ENCODE data around the gene RANBP3.

The RANBP3 gene

DNA sequence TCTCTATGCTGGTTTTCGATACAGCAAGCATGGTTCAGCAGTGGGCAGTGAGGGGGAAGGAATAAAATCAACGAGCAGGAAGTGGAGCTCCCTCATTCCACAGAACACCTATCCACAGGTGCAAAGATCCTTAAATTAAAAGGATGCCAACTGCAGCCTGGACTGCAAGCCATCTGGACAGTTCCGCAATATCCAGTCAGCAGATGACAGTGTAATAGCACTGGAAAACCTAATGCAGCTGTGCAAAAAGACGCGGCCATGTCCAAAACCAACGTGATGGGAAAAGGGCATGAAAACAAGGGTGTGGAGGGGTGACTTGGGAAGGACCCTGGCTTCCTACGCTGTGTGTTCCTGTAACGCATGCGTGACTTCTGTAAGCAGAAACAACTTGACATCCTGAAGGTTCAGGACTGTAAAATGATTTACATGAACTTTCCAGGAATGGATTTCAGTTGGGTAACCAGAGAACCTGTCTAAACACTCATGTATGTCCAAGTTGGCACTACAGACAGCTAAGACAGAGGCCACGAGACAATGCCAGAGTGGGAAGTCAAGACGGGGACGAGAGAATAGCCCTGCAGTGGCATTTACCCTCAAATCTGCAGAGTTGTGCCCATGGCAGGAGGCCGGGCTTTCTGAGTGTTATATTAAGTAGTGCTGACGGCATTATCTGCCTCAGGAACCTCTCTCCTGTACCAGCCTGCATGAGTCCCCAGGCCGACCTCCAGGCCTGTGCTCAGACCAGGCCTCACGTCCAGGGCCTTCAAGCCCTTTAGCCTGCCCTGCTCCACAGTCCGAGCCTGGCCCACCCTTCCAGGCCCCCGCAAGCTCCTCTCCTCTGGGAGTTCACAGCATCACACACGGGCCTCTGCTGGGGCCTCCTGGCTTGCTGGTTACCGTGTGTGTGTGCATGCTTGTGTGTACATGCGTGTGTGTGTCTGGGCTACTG, 37.4 kb downstream of the RANBP3 start:
- Histone ChIP-seq H3K27me3 (no peaks in the 10 kb centered on the region), H3K27ac (no peak overlapping the region), H3K4me3 (ENCODE audit: low read depth in 1 of 2, low read length in 1 of 2) (no peak overlapping the region), H3K9me3 (no peaks in the 10 kb centered on the region), H3K36me3 (peaks cover 68% of the 10 kb centered on the region), H3K4me1 (ENCODE audit: control insufficient read depth in 1 of 2, insufficient read depth in 1 of 2, low read depth in 1 of 2, low read length in 1 of 2) (no peaks in the 10 kb centered on the region)
- no peak for TF ChIP-seq CTCF (IDR thresholded peaks at IDR 0.05)

DNA sequence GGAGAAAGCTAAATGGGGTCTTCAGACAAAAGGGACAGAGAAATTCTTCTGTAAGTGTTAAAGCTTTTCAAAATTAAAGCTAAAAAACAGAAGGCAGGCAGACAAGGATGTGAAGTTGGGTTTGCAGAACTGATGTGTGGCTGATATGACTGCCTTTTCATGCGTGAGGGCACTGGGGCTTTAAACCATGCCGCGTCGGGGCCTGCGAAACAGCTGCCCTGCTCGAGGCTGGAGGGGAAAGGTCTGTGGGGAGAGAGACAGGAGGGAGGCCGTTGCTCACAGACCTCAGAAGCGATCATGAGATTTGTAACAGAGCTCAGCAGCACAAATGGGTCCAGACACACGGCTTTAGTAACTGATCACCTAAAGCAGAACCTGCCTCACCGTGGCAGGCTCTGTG, 40.4 kb downstream of the RANBP3 start:
- TF ChIP-seq CTCF (IDR thresholded peaks at IDR 0.05), result no peak
- Histone ChIP-seq H3K27me3 (no peaks in the 10 kb centered on the region), H3K27ac (no peak overlapping the region), H3K36me3 (peaks cover 85% of the 10 kb centered on the region), H3K9me3 (no peaks in the 10 kb centered on the region), H3K4me1 (ENCODE audit: control insufficient read depth in 1 of 2, insufficient read depth in 1 of 2, low read depth in 1 of 2, low read length in 1 of 2) (no peaks in the 10 kb centered on the region), H3K4me3 (ENCODE audit: low read depth in 1 of 2, low read length in 1 of 2) (no peak overlapping the region)

- no peak overlapping the region for H3K27ac ChIP-seq
- H3K36me3 ChIP-seq, result peaks cover 93% of the 10 kb centered on the region
- H3K4me1 ChIP-seq (ENCODE audit: control insufficient read depth in 1 of 2, insufficient read depth in 1 of 2, low read depth in 1 of 2, low read length in 1 of 2), result no peaks in the 10 kb centered on the region
- H3K9me3 ChIP-seq, result no peaks in the 10 kb centered on the region
- no peaks in the 10 kb centered on the region for H3K27me3 ChIP-seq
- TF ChIP-seq CTCF (IDR thresholded peaks at IDR 0.05), result no peak
- no peak overlapping the region for H3K4me3 ChIP-seq (ENCODE audit: low read depth in 1 of 2, low read length in 1 of 2)
Measured at GRCh38 chr19:5936292-5936592, 41.7 kb downstream of the RANBP3 start.

- Histone ChIP-seq H3K27me3 (no peaks in the 10 kb centered on the region), H3K4me3 (ENCODE audit: low read depth in 1 of 2, low read length in 1 of 2) (no peak overlapping the region), H3K27ac (no peak overlapping the region), H3K4me1 (ENCODE audit: control insufficient read depth in 1 of 2, insufficient read depth in 1 of 2, low read depth in 1 of 2, low read length in 1 of 2) (no peaks in the 10 kb centered on the region), H3K36me3 (peaks cover 93% of the 10 kb centered on the region), H3K9me3 (no peaks in the 10 kb centered on the region)
- TF ChIP-seq CTCF (IDR thresholded peaks at IDR 0.05), result no peak
Measured at GRCh38 chr19:5935473-5936291, 42.3 kb downstream of the RANBP3 start.

DNA sequence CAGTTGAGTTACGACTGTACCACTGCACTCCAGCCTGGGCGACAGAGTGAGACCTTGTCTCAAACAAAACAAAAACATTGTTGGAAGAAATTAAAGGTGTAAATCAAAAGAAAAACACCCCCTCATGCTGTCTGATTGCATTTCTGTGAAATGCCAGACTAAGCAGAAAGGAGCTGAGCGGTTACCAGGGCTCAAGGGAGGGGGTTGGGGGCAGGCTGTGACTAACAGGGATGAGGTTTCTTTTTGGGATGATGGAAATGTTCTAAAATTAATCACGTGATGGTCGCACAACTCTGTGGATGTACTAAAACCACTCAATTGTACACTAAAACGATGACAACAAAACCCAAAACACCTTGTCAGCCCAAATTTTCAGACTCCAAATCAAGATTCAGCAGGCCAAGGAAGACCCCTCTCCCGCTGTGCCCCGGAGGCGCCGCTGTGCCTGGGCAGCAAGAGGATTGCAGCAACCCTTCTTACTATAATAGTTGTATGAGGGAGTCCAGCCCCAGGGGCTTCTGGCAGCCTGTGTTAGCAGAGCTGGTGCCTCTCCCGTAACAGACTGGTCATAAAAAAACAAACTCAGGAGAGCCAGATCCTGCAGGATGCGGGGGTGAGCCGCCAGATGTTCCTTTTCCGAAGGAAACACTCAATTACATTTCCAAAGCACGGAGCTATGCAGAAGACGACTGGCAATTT, 43.0 kb downstream of the RANBP3 start:
- no peaks in the 10 kb centered on the region for H3K4me1 ChIP-seq (ENCODE audit: control insufficient read depth in 1 of 2, insufficient read depth in 1 of 2, low read depth in 1 of 2, low read length in 1 of 2)
- no peak overlapping the region for H3K27ac ChIP-seq
- TF ChIP-seq CTCF (IDR thresholded peaks at IDR 0.05), result no peak
- no peaks in the 10 kb centered on the region for H3K27me3 ChIP-seq
- no peak overlapping the region for H3K4me3 ChIP-seq (ENCODE audit: low read depth in 1 of 2, low read length in 1 of 2)
- H3K36me3 ChIP-seq, result peaks cover 93% of the 10 kb centered on the region
- H3K9me3 ChIP-seq, result no peaks in the 10 kb centered on the region
